GM21529 (cell line): ENCODE results near the gene STAT2.
"Not testable (repeated sequence)": the region's sequence is repeated elsewhere in the genome, so short reads cannot be mapped to it uniquely, and the experiment has no call there.

ENCODE experiments used
- ATAC-seq: cut with Tn5 transposase; IDR thresholded peaks from one replicate; pipeline ENCODE4 v1.9.1; 2021; ENCODE audit not compliant: unreplicated experiment

Gene STAT2

DNA sequence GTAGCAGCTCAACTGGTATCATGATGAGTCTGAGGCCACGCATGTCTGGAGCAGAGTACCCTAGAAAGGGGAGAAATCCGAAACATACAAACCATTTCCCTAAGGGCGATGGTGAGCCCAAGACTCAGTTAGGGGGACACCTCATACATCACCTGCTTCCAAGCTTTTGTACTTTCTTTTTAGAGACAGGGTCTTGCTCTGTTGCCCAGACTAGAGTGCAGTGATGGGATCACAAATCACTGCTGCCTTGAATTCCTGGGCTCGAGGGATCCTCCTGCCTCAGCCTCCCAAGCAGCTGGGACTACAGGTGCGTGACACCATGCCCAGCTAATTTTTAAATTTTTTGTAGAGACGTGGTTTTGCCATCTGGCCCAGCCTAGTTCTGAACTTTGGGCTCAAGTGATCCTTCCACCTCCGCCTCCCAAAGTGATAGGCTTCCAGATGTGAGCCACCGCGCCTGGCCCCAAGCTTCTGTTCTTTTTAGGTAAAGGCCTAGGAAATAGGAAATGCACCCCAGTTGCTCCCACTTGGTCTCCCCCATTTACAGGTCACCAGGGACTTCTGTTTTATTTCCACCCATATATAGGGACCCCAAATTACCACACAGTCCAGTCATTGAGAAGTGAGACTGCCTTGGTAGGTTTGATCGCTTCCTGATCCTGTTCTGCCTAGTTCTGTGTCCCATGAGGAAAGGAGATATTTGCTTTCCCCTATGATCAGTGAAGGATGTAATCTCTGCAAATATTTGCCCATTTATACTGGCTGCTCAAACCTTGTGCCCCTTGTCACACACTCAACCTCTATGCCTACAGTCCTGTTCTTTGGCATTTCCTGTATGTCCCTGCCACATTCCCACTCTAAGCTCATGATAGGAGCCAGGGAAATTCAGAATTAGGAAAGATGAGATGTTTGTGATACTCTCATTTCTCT is 2.5 kb upstream of the STAT2 start, which contains the start of gene APOF:
APOF (minus strand) TSS at position 728 of the 930 bp plus-strand sequence; CDS start at position 616, 112 bp downstream.
- no peak for ATAC-seq

DNA sequence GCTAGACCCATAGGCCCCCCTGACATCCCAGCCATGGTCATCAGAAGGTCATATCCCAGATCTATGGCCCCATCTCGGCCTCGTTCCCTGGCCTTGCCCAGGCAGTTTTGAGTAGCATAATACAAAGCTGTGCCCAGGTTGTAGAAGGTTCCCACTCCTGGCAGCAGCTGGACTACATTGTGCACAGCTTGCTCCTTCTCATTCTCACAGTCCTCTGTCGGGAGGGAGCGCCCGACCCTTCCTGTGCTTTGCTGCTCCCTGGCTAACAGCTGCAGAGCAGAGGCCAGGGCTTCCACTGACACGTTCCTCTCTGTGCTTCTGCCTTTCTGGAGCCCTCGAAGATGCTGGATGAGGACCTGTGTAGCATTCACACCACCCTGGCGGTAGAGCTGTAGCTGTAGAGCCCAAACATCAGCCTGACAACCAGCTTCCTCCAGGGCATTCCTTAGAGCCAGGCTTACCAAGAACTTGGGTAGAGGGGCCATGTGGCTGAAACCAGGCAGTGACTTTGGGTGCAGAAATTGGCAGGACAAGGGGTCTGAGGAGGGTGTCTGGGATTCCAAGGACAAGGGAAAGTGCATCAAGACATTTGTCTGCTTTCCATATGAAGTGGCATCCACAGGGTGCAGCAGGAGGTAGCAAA is 1.7 kb upstream of the STAT2 start:
- no peak for ATAC-seq

DNA sequence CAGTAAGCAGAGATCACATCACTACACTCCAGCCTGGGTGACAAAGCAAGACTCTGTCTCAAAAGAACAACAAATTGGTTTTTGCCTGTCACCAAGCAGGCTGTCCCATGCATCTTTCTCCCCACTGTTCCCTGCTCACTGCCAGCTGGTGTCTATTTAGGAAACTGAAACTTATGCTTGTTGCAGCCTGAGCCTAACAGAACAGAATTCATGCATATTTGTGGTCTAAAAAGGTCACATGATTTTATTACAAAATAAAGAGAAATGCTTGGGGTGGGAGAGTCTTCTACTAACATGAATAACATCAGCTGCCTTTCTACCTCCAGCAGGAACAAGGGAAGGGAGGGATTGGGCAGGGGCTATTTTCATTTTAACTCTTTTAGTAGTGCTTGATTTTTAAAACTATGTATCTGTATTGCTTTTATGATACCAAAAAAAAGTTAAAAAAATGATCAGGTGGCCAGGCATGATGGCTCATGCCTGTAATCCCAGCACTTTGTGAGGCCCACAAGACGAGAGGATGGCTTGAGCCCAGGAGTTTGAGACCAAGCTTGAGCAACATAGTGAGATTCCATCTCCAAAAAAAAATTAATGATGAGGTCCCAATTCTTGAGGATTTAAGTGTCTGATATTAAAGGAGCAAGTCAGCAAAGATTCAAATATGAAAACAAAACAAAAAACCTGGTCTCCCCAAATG is 923 bp downstream of the STAT2 start:
- ATAC-seq: no peak

DNA sequence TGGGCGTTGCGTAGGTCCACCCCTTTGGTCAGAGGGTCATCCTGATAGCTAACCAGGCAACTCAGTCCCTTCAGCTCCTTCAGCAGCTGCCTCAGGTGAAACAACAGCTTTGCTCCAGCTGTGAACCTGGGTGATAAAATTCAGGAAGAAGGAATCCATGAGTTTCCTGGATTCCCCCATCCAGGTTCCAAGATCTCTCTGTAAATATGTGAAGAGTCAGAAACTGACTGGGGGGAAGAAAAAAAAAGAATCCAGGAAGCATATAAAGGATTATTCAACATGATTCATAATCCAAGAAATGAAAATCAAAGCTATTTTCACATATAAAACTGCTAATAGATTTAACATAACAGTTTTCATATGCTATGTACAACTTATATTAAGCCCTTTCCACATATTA is 8.6 kb downstream of the STAT2 start:
- ATAC-seq: no peak

DNA sequence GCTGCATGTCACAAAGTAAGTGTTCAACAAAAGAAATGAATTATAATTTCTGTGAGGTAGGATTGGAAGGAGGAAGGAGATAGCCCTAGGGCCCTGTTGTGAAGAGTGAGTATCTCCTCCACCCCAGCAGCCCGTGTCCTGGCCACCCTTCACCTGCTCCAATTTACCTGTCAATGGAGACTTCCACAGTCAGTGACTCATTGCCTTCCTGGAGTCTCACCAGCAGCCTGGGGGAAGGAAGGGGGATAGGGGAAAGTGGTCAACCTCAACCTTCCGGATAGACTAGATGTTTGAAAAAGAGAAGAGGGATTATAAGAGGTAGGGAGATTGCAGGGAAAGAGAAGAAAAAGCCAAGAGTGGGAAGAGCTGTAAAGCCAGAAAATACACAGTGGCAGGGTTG is 9.2 kb downstream of the STAT2 start:
- no peak for ATAC-seq

DNA sequence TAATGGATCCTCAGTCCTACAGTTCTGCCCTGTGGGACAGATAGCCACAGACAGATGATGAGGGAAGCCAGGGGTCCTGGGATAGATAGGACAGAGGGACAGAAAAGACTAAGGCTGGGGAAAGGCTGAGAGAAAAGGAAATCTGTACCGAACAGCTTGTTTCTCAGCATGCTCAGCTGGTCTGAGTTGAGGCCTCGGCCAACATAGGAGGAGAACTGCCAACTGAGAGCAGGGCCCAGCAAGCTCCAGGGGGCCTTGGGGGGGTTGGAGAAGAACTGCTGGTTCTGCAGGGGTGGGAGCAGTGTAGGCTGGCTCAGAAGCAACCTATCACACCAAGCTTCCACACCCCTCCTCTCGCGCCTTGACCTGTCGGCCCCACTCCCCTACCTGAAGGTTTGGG is 11.1 kb downstream of the STAT2 start:
- no peak for ATAC-seq

DNA sequence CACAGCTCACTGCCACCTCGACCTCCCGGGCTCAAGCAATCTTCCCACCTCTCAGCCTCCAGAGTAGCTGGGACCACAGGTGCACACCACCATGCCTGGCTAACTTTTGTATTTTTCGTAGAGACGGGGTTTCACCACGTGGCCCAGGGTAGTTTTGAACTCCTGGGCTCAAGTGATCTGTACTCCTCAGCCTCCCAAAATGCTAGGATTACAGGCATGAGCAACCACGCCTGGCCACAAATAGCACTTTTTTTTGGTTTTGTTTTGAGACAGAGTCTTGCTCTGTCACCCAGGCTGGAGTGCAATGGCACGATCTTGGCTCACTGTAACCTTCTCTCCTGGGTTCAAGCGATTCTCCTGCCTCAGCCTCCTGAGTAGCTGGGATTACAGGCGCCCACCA is 12.7 kb downstream of the STAT2 start:
- ATAC-seq: not testable (repeated sequence)

DNA sequence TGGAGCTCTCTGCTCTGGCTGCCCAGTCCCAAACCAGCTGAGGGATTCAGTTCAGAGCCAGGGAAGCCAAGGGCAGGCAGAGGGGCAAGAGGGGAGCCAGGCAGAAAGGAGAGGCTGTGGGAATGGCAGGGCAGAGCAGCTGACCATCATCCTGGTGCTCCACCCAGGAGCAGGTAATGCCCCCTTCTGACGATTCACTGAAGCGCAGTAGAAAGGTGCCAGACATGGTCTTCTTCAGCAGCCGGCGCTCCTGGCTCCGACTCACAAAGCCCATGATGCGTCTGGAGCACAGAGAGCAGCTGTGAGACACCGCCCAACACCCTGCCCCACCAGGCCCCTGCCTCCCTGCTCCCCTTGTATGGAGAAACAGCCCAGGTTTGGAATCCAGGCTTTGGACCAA is 13.2 kb downstream of the STAT2 start:
- ATAC-seq: no peak

DNA sequence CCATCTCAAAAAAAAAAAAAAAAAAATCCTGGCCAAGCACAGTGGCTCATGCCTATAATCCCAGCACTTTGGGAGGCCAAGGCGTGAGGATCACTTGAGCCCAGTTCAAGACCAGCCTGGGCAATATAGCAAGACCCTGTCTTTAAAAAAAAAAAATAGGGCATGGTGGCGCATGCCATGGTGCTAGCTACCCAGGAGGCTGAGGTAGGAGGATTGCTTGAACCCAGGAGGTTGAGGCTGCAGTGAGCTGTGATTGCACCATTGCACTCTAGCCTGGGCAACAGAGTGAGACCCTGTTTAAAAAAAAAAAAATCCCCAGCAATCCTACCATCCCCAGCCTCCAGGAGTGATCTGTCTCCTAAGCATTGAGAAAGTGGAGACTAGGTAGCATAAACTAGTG is 17.6 kb downstream of the STAT2 start:
- not testable (repeated sequence) for ATAC-seq

DNA sequence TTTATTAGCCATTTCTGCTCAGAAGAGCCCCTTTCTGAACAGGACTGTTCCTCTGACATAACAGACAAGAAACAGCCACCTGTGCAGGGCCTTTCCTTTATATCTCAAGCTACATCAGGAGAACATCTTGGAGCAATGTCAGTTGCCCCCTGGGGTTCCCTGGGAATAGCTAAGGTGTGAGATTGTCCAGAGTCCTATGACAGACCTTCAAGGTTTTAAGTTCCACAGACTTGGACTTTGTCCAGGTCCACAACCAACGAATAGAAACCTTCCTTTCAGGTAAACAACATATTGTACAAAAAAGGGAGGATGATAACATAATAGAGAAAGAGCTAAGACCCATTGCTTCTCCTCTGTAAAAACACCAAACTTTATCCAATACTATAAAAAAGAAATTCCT is 18.3 kb downstream of the STAT2 start:
- no peak for ATAC-seq

DNA sequence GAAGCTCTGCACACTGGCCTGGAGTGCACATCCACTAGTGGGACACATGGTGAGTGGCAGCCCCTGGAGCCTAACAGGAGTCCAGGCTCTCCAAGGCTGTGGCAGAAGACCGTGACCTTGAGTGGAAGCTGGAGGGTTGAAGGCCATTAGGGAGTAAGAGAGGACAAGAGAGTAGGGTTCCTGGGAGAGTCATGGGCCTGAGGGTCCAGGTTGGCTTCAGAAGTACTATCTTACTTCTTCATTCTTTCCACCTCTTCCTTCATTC is 20.8 kb downstream of the STAT2 start:
- ATAC-seq: no peak

DNA sequence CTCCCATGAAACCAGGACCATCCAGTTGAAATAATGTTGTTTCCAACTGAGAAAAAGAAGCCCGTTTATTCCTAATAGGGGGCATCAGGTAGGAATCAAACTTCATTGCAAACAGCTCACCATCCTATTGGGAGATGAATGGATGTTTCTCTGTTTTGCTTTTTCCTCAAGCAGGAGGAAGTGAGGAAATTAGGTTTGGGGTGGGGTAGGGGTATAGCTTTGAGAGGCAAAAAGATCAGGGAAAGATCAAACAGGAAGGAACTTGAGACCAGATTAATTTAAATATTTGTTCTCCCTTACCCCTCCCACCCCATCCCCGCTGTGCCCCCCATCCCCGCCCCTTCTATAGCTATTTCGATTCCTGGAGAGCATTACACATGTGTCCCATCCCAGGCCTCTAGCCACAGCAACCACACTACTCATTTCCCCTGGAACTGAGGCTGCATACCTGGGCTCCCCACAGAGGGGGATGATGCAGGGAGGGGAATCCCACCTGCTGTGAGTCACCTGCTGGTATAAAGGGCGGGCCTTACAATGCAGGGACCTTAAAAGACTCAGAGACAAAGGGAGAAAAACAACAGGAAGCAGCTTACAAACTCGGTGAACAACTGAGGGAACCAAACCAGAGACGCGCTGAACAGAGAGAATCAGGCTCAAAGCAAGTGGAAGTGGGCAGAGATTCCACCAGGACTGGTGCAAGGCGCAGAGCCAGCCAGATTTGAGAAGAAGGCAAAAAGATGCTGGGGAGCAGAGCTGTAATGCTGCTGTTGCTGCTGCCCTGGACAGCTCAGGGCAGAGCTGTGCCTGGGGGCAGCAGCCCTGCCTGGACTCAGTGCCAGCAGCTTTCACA is 21.4 kb downstream of the STAT2 start, which contains the start of gene IL23A:
IL23A (plus strand) TSS at position 577 of the 850 bp plus-strand sequence; CDS start at position 738, 161 bp downstream.
- peak; percentile 33 for ATAC-seq

DNA sequence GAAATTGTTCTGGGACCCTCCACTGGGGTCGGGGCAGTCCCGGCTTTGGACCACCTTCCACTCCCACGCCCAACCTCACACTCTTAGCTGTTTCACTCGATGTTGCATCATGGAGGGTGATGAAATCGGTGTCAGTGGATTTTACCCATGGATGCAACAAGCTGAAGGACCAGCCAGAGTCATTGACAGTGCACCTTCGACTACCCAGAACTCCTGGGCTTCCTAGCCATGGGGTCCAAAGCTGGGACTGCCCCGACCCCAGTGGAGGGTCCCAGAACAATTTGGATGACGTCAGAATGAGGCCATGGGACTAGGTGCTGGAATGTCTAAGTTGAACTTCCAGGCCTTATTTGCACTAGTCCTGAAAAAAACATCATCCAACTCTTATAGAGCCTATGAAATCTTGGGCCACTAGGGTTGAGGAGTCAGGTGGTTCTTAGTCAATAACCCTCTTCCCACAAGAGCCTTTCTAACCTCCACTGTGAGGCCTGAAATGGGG is 22.1 kb downstream of the STAT2 start:
- no peak for ATAC-seq

DNA sequence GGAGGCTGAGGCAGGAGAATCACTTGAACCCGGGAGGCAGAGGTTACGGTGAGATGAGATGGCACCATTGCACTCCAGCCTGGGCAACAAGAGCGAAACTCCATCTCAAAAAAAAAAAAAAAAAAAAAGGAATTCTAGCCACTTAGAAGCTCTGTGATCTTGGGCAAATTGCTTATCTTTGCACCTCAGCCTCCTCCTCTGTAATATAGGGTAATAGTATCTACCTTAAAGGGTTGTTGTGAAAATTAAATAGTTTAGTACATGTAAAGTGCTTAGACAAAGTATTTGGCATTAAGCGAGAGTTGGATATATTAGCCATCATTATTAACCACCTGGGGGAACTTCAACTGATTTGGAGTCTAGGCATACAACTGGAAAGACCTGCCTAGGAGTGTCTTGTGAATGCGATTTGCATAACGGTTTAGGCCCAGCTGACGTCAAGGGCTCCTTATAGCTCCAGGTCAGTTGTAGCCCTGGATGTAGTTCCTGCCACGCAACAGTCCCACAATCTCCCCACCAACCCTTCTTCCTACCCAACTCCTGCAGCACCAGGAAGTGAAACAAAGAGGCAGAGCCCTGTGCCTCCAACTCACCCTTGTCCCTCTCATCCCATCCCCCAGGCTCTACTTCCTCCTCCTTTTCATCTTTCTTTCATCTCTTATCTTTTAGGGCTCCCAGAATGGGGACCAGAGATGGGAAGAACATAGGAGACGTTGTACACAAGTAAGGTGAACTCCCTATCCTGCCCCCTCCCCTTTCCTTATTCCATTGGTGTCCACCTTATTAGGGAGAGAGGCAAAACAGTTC is 23.3 kb downstream of the STAT2 start:
- ATAC-seq: no peak

DNA sequence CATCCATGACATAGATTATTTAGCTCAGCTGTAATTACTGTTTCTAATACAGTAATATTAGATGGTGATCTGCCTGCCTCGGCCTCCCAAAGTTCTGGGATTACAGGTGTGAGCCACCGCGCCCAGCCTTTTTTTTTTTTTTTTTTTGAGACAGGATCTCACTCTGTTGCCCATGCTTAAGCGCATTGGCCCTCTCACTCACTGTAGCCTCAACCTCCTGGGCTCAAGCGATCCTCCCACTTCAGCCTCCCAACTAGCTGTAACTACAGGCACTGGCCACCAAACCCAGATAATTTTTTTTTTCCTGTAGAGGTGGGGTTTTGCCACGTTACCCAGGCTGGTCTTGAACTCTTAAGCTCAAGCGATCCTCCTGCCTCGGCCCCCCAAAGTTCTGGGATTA is 24.4 kb downstream of the STAT2 start:
- not testable (repeated sequence) for ATAC-seq

DNA sequence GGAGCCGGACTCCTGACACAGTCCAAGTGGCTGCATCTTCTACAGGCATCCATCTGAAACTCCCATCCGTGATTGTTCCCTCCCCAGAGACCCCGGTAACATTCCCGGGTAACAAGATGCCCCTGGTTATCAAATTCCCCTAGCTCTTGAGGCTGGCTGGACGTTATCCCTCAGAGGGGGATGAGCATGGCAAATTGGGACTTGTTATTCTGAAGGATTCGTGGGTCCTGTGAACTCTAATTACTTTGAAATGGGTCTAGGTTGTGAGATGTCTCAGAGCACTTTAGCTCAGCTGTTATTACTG is 25.5 kb downstream of the STAT2 start:
- no peak for ATAC-seq

DNA sequence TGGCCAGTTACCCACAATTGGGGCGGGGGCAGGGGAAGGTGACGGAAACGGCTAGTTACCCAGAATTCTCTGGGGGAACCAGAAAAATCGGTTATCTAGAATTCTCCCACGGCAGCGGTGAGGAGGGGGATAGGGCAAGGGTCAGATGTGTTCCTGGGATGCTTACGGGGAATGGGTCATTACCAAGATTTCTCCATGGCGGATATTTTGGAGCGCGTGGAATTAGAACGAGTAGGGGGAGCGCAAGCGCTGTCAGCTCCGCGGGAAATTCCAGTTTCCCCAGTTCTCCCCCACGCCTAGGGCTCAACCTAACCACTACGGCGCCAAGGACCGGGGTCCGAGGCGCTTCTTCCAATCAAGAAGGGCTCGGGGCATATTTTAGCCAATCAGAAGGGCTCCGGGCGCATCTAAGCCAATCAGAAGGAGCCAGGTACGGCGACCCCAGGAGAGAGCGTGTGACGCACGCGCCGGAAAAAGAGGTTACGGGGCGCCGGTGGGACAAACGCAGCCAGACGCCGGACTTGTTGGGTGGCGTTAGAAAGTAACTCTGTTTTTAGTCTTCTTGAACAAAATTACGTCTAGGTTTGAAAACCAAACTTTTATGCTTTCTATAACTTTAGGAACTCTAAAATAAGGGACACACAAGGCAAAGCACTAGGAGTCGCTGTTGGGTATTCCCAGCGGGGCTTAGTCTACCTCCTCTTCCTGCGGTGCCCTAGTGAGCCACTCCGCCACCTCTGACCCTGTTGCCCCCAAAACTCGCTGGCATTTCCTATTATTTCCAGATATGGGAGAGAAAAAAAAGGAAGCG is 26.0 kb downstream of the STAT2 start, which contains the start of gene PAN2:
PAN2 (minus strand) TSS at position 322 of the 811 bp plus-strand sequence. CDS start 906 bp downstream, outside the sequence.
- ATAC-seq: peak; percentile 96

DNA sequence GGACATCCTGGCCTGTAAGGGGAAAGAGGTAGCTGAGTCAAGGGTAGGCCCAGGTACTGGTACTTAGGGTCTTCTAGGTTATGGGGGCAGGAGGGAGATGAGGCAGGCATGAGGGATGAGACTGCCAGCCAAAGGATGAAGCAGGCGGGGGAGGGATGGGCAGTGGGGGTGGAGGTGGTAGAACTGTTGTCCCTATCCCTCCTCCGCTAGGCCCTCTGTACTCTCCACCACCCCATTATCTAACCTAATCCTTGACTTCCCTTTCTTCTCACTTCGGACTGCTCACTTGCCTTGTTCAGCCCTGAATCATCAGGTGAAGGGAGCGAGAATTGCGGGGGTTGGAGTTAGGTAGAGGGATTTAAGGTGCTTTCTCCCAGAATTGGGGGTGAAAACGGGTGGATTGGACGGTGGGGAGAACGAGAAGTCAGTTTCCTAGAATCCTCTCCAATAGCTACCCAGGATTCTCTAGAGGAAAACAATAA is 26.7 kb downstream of the STAT2 start:
- ATAC-seq: no peak
